ENCODE data around the gene MSH4. TPM values are rescaled to one million over a fixed set of nuclear protein-coding genes. Genes with fewer than 3 reads are reported as not detected.
"Not testable (repeated sequence)": the region's sequence is repeated elsewhere in the genome, so short reads cannot be mapped to it uniquely, and the experiment has no call there.

MSH4 gene
- total RNA-seq, 1 donor from 2014 or later, result not detected

GRCh38 chr1:75797273-75797588 is 549 bp downstream of the MSH4 start:
- Histone ChIP-seq H2AFZ (replicated peaks) (no peak overlapping the region), H3F3A (ENCODE audit: low read depth) (peaks cover 48% of the 10 kb centered on the region), H3K27ac (peak overlapping the region; percentile 29), H3K4me1 (peaks cover 3% of the 10 kb centered on the region), H3K9ac (no peak overlapping the region), H3K4me2 (no peak overlapping the region), H3K27me3 (no peaks in the 10 kb centered on the region), H3K9me3 (ENCODE audit: low read depth) (no peaks in the 10 kb centered on the region), H3K79me2 (ENCODE audit: low read depth) (peaks cover 16% of the 10 kb centered on the region), H3K36me3 (peaks cover 21% of the 10 kb centered on the region), H3K4me3 (no peak overlapping the region), H4K20me1 (ENCODE audit: low read depth) (peaks cover 20% of the 10 kb centered on the region)
- Mint-ChIP-seq H3K27me3 (ENCODE audit: insufficient read depth, low read depth) (no peaks in the 10 kb centered on the region), H3K4me3 (no peak overlapping the region), H3K4me1 (no peaks in the 10 kb centered on the region), H3K36me3 (peaks cover 12% of the 10 kb centered on the region), H3K27ac (no peak overlapping the region), H3K9me3 (no peaks in the 10 kb centered on the region)
- DNase-seq (ENCODE audit: low spot score), result no peak
- TF ChIP-seq EZH2 (IDR thresholded peaks at IDR 0.05), result no peak
- TF ChIP-seq EZH2phosphoT487 (IDR thresholded peaks at IDR 0.05), result no peak
- TF ChIP-seq, protein P1, sequence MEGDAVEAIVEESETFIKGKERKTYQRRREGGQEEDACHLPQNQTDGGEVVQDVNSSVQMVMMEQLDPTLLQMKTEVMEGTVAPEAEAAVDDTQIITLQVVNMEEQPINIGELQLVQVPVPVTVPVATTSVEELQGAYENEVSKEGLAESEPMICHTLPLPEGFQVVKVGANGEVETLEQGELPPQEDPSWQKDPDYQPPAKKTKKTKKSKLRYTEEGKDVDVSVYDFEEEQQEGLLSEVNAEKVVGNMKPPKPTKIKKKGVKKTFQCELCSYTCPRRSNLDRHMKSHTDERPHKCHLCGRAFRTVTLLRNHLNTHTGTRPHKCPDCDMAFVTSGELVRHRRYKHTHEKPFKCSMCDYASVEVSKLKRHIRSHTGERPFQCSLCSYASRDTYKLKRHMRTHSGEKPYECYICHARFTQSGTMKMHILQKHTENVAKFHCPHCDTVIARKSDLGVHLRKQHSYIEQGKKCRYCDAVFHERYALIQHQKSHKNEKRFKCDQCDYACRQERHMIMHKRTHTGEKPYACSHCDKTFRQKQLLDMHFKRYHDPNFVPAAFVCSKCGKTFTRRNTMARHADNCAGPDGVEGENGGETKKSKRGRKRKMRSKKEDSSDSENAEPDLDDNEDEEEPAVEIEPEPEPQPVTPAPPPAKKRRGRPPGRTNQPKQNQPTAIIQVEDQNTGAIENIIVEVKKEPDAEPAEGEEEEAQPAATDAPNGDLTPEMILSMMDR (IDR thresholded peaks at IDR 0.05), result no peak

DNA sequence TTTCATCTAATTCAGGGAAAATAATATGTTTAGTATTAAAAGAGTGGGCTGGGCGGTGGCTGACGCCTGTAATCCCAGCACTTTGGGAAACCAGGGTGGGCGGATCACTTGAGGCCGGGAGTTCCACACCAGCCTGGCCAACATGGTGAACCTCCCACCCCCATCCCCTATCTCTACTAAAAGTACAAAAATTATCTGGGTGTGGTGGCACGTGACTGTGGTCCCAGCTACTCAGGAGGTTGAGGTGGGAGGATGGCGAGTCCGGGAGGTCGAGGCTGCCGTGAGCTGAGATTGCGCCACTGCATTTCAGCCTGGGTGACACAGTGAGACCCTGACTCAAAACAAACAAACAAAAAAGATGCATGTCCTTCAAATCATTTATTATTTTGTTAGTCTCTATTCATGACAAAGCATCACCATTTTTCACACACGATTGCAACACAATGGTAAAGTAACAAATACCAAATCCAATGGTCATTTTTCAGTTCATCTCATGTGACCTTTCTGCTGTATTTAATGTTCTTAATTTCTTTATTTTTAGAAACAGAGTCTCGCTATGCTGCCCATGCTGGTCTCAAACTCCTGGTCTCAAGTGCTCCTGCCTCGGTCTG is 1.0 kb downstream of the MSH4 start:
- H3K36me3 Mint-ChIP-seq, result peaks cover 12% of the 10 kb centered on the region
- H3F3A ChIP-seq (ENCODE audit: low read depth), result peaks cover 43% of the 10 kb centered on the region
- peaks cover 15% of the 10 kb centered on the region for H4K20me1 ChIP-seq (ENCODE audit: low read depth)
- TF ChIP-seq EZH2 (IDR thresholded peaks at IDR 0.05), result no peak
- TF ChIP-seq EZH2phosphoT487 (IDR thresholded peaks at IDR 0.05), result no peak
- TF ChIP-seq, protein P1 (IDR thresholded peaks at IDR 0.05), result no peak
- no peaks in the 10 kb centered on the region for H3K9me3 ChIP-seq (ENCODE audit: low read depth)
- H3K27ac ChIP-seq, result no peak overlapping the region
- no peak overlapping the region for H2AFZ ChIP-seq (replicated peaks)
- H3K9ac ChIP-seq, result no peak overlapping the region
- no peak overlapping the region for H3K4me3 ChIP-seq
- H3K27me3 Mint-ChIP-seq (ENCODE audit: insufficient read depth, low read depth), result no peaks in the 10 kb centered on the region
- H3K4me3 Mint-ChIP-seq, result no peak overlapping the region
- H3K4me1 Mint-ChIP-seq, result no peaks in the 10 kb centered on the region
- H3K27ac Mint-ChIP-seq, result no peak overlapping the region
- no peak overlapping the region for H3K4me2 ChIP-seq
- H3K36me3 ChIP-seq, result peaks cover 16% of the 10 kb centered on the region
- H3K4me1 ChIP-seq, result peaks cover 3% of the 10 kb centered on the region
- H3K27me3 ChIP-seq, result no peaks in the 10 kb centered on the region
- DNase-seq (ENCODE audit: low spot score), result no peak
- H3K79me2 ChIP-seq (ENCODE audit: low read depth), result peaks cover 11% of the 10 kb centered on the region
- H3K9me3 Mint-ChIP-seq, result no peaks in the 10 kb centered on the region

DNA sequence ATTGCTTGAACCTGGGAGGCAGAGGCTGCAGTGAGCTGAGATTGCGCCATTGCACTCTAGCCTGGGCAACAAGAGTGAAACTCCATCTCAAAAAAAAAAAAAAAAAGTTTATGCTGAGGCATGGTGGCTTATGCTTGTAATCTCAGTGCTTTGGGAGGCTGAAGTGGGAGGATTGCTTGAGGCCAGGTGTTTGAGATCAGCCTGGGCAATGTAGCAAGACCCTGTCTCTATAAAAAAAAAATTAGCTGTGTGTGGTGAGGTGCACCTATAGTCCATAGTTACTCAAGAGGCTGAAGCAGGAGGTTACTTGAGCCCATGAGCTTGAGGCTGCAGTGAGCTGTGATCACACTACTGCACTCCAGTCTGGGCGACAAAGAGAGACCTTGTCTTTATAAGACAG is 4.8 kb downstream of the MSH4 start:
- not testable (repeated sequence) for H3F3A ChIP-seq (ENCODE audit: low read depth); H3K79me2 ChIP-seq (ENCODE audit: low read depth); H3K4me1 Mint-ChIP-seq; H3K27me3 Mint-ChIP-seq (ENCODE audit: insufficient read depth, low read depth); H3K4me1 ChIP-seq; H3K27ac ChIP-seq; H3K4me2 ChIP-seq; H3K36me3 Mint-ChIP-seq; H3K4me3 ChIP-seq; H3K27me3 ChIP-seq; H3K9ac ChIP-seq; H3K4me3 Mint-ChIP-seq; H3K36me3 ChIP-seq; H4K20me1 ChIP-seq (ENCODE audit: low read depth); H3K9me3 Mint-ChIP-seq; H2AFZ ChIP-seq (replicated peaks); H3K9me3 ChIP-seq (ENCODE audit: low read depth); DNase-seq (ENCODE audit: low spot score); H3K27ac Mint-ChIP-seq

DNA sequence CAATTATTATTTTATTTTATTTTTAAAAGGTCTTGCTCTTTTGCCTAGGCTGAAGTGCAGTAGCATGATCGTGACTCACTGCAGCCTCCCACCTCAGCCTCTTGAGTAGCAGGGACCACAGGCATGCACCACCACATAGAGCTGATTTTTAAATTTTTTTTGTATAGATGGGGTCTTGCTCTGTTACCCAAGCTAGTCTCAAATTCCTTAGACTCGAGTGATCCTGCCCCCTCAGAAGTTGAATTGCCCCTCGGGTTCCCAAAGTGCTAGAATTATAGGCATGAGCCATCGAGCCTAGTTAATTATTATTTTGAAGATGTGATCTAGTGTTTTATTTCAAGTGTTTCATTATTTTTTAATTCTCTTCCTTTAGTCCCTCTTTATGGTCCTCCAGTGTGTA is 12.2 kb downstream of the MSH4 start:
- Mint-ChIP-seq H3K9me3 (no peaks in the 10 kb centered on the region), H3K27me3 (ENCODE audit: insufficient read depth, low read depth) (no peaks in the 10 kb centered on the region), H3K4me3 (no peak overlapping the region), H3K4me1 (no peaks in the 10 kb centered on the region), H3K36me3 (no peaks in the 10 kb centered on the region), H3K27ac (no peak overlapping the region)
- Histone ChIP-seq H3K27ac (no peak overlapping the region), H3K9me3 (ENCODE audit: low read depth) (no peaks in the 10 kb centered on the region), H3K36me3 (no peaks in the 10 kb centered on the region), H3K4me1 (no peaks in the 10 kb centered on the region), H3F3A (ENCODE audit: low read depth) (no peaks in the 10 kb centered on the region), H3K4me2 (no peak overlapping the region), H2AFZ (replicated peaks) (no peak overlapping the region), H3K4me3 (no peak overlapping the region), H4K20me1 (ENCODE audit: low read depth) (no peaks in the 10 kb centered on the region), H3K79me2 (ENCODE audit: low read depth) (no peaks in the 10 kb centered on the region), H3K9ac (no peak overlapping the region), H3K27me3 (no peaks in the 10 kb centered on the region)
- TF ChIP-seq, protein P1 (IDR thresholded peaks at IDR 0.05), result no peak
- TF ChIP-seq EZH2phosphoT487 (IDR thresholded peaks at IDR 0.05), result no peak
- no peak for TF ChIP-seq EZH2 (IDR thresholded peaks at IDR 0.05)
- no peak for DNase-seq (ENCODE audit: low spot score)

GRCh38 chr1:75810113-75810512 is 13.4 kb downstream of the MSH4 start:
- H3K27ac Mint-ChIP-seq, H3K4me1 Mint-ChIP-seq: not testable (repeated sequence)

More at GRCh38 chr1:75810113-75810512, 13.4 kb downstream of the MSH4 start:
- not testable (repeated sequence) for DNase-seq (ENCODE audit: low spot score); H2AFZ ChIP-seq (replicated peaks); H3K4me1 ChIP-seq; H3K27me3 Mint-ChIP-seq (ENCODE audit: insufficient read depth, low read depth); H3K27me3 ChIP-seq; H3K9ac ChIP-seq; H3K36me3 ChIP-seq; H3F3A ChIP-seq (ENCODE audit: low read depth); H3K4me3 Mint-ChIP-seq; H3K36me3 Mint-ChIP-seq; H4K20me1 ChIP-seq (ENCODE audit: low read depth); H3K9me3 Mint-ChIP-seq; H3K9me3 ChIP-seq (ENCODE audit: low read depth); H3K79me2 ChIP-seq (ENCODE audit: low read depth); H3K4me3 ChIP-seq; H3K27ac ChIP-seq; H3K4me2 ChIP-seq
